ENCODE data around the gene EVI2A.

- TF ChIP-seq CTCF (tag by site-specific recombination; IDR thresholded peaks at IDR 0.05) (no peak), ZNF394 (tag by site-specific recombination; IDR thresholded peaks at IDR 0.05; ENCODE audit: borderline replicate concordance) (no peak), ZNF132 (tag by site-specific recombination; IDR thresholded peaks at IDR 0.05; ENCODE audit: borderline replicate concordance) (no peak), REST (tag by site-specific recombination; IDR thresholded peaks at IDR 0.05) (no peak), ZNF629 (tag by site-specific recombination; IDR thresholded peaks at IDR 0.05) (no peak), ZSCAN4 (tag by site-specific recombination; IDR thresholded peaks at IDR 0.05) (no peak), ZNF585B (tag by site-specific recombination; IDR thresholded peaks at IDR 0.05) (no peak), SP2 (tag by site-specific recombination; IDR thresholded peaks at IDR 0.05) (no peak), TRIM28 (IDR thresholded peaks at IDR 0.05; ENCODE audit: borderline replicate concordance, low read length) (no peak), PRDM6 (tag by site-specific recombination; IDR thresholded peaks at IDR 0.05) (no peak), ZNF18 (tag by site-specific recombination; IDR thresholded peaks at IDR 0.05) (no peak), ZNF140 (tag by site-specific recombination; IDR thresholded peaks at IDR 0.05) (no peak)
Measured at GRCh38 chr17:31311526-31311925, 9.9 kb downstream of the EVI2A start.

Data from HEK293 (cell line).